Measurements from ENCODE around the gene CRELD2.

The CRELD2 gene

GRCh38 chr22:49887702-49888101, 30.7 kb upstream of the CRELD2 start:
- no peak for DNase-seq (ENCODE audit: low read depth)

- DNase-seq (ENCODE audit: low read depth), result no peak
Observed at GRCh38 chr22:49889071-49889470, 29.4 kb upstream of the CRELD2 start.

- DNase-seq (ENCODE audit: low read depth), result no peak
Observed at GRCh38 chr22:49892226-49892899, 26.1 kb upstream of the CRELD2 start.

GRCh38 chr22:49893025-49893424, 25.4 kb upstream of the CRELD2 start:
- DNase-seq (ENCODE audit: low read depth), result no peak

- no peak for DNase-seq (ENCODE audit: low read depth)
Observed at GRCh38 chr22:49894322-49895054, 23.9 kb upstream of the CRELD2 start.

GRCh38 chr22:49896201-49896600, 22.2 kb upstream of the CRELD2 start:
- DNase-seq (ENCODE audit: low read depth), result no peak

GRCh38 chr22:49897015-49897684, 21.3 kb upstream of the CRELD2 start:
- no peak for DNase-seq (ENCODE audit: low read depth)

GRCh38 chr22:49899530-49899929, 18.9 kb upstream of the CRELD2 start:
- no peak for DNase-seq (ENCODE audit: low read depth)

GRCh38 chr22:49900441-49901230, 17.8 kb upstream of the CRELD2 start:
- DNase-seq (ENCODE audit: low read depth), result no peak

- no peak for DNase-seq (ENCODE audit: low read depth)
Observed at GRCh38 chr22:49901457-49901856, 17.0 kb upstream of the CRELD2 start.

GRCh38 chr22:49903322-49904039, 15.0 kb upstream of the CRELD2 start:
- DNase-seq (ENCODE audit: low read depth), result no peak

- no peak for DNase-seq (ENCODE audit: low read depth)
Observed at GRCh38 chr22:49904040-49904369, 14.4 kb upstream of the CRELD2 start.

- DNase-seq (ENCODE audit: low read depth), result no peak
Observed at GRCh38 chr22:49905465-49905864, 13.0 kb upstream of the CRELD2 start.

GRCh38 chr22:49906071-49906798, 12.2 kb upstream of the CRELD2 start:
- no peak for DNase-seq (ENCODE audit: low read depth)

GRCh38 chr22:49906799-49907290, 11.6 kb upstream of the CRELD2 start:
- no peak for DNase-seq (ENCODE audit: low read depth)

- DNase-seq (ENCODE audit: low read depth), result no peak
Observed at GRCh38 chr22:49907807-49908206, 10.6 kb upstream of the CRELD2 start.

GRCh38 chr22:49909476-49910205, 8.8 kb upstream of the CRELD2 start:
- no peak for DNase-seq (ENCODE audit: low read depth)

GRCh38 chr22:49910229-49911155, 7.9 kb upstream of the CRELD2 start:
- DNase-seq (ENCODE audit: low read depth), result no peak
